ENCODE data around the gene SLC12A7.

SLC12A7 gene

GRCh38 chr5:1077491-1078020 lies 34.3 kb downstream of the SLC12A7 start:
- no peak for DNase-seq (ENCODE audit: low spot score)

GRCh38 chr5:1077026-1077425 lies 34.8 kb downstream of the SLC12A7 start:
- no peak for DNase-seq (ENCODE audit: low spot score)

GRCh38 chr5:1076406-1076805 lies 35.5 kb downstream of the SLC12A7 start:
- DNase-seq (ENCODE audit: low spot score): no peak

GRCh38 chr5:1075931-1076330 lies 35.9 kb downstream of the SLC12A7 start:
- no peak for DNase-seq (ENCODE audit: low spot score)

GRCh38 chr5:1075555-1075881 lies 36.3 kb downstream of the SLC12A7 start:
- DNase-seq (ENCODE audit: low spot score): no peak

- no peak for DNase-seq (ENCODE audit: low spot score)
These were observed 36.9 kb downstream of the SLC12A7 start for GRCh38 chr5:1074816-1075554.

- DNase-seq (ENCODE audit: low spot score): no peak
These were observed 37.6 kb downstream of the SLC12A7 start for GRCh38 chr5:1074226-1074625.

GRCh38 chr5:1073239-1074102 lies 38.4 kb downstream of the SLC12A7 start:
- DNase-seq (ENCODE audit: low spot score): no peak

- DNase-seq (ENCODE audit: low spot score): no peak
These were observed 42.2 kb downstream of the SLC12A7 start for GRCh38 chr5:1069720-1070088.

- no peak for DNase-seq (ENCODE audit: low spot score)
These were observed 42.8 kb downstream of the SLC12A7 start for GRCh38 chr5:1068895-1069719.

- DNase-seq (ENCODE audit: low spot score): no peak
These were observed 43.5 kb downstream of the SLC12A7 start for GRCh38 chr5:1068204-1068894.

GRCh38 chr5:1067141-1068121 lies 44.4 kb downstream of the SLC12A7 start:
- no peak for DNase-seq (ENCODE audit: low spot score)

- DNase-seq (ENCODE audit: low spot score): no peak
These were observed 45.2 kb downstream of the SLC12A7 start for GRCh38 chr5:1066676-1067075.

- no peak for DNase-seq (ENCODE audit: low spot score)
These were observed 45.8 kb downstream of the SLC12A7 start for GRCh38 chr5:1065891-1066650.

GRCh38 chr5:1065143-1065750 lies 46.6 kb downstream of the SLC12A7 start:
- DNase-seq (ENCODE audit: low spot score): no peak

GRCh38 chr5:1064383-1065142 lies 47.3 kb downstream of the SLC12A7 start:
- DNase-seq (ENCODE audit: low spot score): no peak

- DNase-seq (ENCODE audit: low spot score): no peak
These were observed 48.0 kb downstream of the SLC12A7 start for GRCh38 chr5:1063661-1064382.
